ENCODE measurements around the gene ATP11C.
A peak's percentile ranks its signal among the peaks of the same experiment; 100 is the strongest.

The ATP11C gene

DNA sequence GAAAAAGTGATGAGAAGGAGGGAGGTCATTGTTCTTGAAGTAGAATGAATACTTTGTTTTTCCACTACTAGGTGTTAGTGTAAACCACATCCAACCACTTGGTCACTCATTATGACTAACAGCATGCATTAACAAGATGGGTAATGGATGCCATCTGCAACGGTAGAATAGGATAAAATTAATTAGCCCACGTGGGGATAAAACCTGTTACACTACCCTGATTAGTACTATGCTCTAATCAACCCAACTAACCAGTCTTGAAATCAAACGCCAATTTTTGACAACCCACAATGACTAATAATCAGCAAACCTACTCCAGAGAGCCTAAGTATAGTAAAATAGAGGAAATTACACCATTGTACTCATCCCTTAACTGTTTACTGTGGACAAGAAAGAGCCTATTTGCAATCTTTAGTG lies 131.4 kb downstream of the ATP11C start:
- no peak for DNase-seq

DNA sequence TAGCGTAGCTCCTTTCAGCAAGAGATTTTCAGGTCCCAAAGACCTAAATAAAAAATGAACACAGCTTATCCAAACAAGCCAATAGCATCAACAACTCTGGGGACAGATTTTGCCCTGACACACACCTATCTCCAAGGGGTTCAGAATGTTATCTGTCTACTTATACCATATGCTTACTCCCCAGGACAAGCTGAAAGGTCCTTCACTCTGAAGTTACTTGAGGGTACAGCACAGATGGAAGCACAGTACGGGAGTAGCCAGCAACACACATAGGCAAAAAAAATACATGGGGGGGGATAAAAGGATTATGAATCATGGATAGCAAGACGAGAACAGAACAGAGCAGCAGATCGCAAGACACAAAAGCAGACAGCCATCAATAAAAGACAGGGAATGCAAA lies 134.2 kb downstream of the ATP11C start:
- DNase-seq = no peak

DNA sequence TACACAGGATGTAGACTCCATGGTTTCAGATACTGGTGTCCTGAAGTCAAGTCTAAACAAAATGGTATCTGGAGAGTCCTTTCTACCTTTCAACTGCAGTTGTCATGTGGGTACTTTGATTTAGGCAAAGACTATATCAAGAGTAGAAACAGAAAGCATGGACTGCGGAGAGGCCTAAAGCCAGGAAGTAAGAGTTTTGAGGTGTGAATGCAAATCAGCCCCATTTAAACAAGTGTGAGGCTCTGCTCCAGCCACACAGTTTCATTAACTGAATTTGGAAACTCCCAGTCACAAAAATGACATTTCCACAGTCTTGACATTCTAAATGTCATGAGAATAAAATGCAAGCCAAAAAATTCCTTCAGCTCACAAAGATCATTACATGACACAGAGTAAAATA lies 137.7 kb downstream of the ATP11C start:
- DNase-seq = no peak

DNA sequence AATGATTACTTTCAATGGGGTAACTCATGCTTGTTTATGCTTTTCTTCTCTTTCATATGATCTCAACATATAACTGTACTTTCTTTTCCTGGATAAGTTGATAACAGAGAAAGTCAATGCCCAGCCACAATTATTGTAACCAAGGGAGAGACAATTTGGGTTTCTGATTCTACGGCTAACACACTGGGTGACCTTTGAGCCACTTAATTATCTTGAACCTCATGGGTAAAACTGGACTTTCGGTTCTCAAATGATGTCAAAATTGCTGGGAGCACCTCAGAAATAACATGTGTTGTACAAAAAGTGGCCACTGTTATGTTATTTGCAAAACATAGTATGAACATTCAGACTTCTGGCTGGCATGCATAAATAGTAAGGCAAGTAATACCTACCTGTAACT lies 145.3 kb downstream of the ATP11C start:
- DNase-seq = no peak

DNA sequence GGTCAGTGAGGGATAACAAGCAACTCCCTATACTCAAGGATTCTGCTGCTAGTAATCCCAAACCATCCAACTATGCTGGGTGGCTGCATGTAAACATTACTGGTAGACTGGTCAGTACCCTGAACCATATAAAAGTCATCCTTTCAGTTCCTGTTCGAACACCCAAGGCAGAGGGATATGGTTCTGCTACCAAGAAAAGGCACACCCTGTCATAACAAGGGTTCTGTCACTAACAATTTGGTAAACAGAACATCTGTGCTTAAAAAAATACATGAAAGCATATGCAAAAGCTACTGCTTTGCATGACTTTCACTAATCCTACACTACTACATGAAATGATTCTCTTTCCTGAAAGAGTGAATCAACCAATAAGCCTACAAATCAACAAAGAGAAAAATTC lies 148.0 kb downstream of the ATP11C start:
- DNase-seq = no peak

DNA sequence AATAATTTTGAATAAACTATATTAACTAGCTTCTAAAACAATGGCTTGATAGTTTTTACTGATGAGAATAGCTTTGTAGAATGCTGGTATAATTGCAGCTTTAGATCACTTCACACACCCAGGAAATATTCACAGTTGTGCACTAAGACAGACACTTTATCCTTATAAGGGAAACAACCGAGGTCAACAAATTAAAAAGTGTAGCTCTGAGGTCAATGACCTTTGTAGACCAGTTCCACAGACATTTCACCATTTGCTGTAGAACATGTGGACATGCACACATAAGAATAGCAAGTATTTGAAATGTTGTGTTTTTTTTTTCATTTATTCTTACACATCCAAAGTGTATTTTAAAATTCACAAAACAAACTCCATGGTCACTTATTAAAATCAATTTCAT lies 148.9 kb downstream of the ATP11C start:
- no peak for DNase-seq

DNA sequence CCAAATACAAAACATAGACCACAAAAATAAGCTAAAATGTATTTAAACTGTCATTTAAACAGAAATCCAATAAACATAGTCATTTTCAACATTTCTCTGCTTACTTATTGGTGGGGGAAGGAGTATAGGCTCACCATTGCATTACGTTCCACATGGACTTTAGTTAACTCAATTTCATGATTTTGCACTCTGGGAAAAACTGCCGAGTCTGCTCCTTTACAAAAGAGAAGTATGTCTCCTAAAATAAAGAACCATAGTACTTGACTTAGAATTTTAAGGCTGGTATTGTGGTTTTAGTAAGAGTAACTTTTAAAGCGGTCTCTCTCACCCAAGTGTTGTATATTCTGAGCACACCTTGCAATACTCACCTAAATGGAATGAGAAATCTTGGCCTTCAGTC lies 149.8 kb downstream of the ATP11C start:
- no peak for DNase-seq

DNA sequence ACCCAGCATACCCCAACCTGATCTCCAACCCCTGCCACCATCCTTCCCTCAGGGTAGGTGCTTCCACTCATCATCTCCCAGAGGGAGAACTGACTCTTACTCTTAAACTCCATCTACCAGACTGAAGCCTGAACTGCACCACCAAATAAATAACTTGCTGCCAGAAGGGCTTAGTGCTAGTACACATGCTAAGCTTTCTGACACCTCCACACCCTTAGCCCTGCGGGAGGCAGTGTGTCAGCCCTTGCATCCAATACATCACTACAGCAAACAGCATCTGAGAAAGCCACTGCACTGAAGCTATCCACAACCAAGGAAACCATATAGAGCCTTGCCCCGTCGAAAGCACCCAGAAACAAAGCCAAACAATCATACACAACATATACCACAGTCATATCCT lies 156.3 kb downstream of the ATP11C start:
- no peak for DNase-seq

DNA sequence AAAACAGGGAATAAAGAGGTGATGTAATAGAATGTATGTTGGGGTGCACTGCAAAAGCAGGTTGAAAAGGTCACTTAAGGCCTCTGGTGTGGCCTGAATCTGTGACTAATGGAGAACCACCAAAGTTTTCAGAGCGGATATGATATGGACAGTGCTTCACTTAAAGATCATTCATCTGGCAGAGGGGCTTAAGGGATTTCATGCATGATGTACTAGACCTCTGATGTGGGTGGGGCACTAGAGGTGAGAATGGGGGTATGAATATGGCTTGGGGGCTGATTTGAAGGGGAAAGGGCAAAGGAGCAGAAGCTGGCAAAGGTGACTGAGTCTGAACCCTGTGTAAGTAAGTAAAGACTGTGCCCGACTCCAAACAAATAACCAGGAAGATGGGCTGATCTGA lies 162.5 kb downstream of the ATP11C start:
- no peak for DNase-seq

DNA sequence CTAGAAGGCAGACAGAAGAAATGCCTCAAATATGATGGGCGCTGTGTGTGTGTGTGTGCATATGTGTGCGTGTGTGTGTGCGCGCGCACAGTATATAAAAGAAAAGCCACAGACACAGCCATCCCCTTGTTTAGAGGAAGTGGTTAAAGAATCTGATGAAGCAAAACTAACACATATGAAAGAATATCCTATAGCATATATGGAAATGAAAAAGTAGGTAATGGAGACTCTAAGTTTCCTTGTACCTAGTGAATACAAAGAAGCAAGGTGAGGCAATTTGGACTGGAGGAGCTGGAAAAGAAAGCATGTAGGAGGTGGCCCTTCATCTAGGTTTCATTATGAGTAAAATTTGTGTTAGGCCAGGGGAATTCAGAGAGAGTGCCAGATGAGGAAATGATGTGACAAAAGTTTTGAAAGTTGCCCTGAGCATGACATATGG lies 166.3 kb downstream of the ATP11C start:
- peak; percentile 28 for DNase-seq

DNA sequence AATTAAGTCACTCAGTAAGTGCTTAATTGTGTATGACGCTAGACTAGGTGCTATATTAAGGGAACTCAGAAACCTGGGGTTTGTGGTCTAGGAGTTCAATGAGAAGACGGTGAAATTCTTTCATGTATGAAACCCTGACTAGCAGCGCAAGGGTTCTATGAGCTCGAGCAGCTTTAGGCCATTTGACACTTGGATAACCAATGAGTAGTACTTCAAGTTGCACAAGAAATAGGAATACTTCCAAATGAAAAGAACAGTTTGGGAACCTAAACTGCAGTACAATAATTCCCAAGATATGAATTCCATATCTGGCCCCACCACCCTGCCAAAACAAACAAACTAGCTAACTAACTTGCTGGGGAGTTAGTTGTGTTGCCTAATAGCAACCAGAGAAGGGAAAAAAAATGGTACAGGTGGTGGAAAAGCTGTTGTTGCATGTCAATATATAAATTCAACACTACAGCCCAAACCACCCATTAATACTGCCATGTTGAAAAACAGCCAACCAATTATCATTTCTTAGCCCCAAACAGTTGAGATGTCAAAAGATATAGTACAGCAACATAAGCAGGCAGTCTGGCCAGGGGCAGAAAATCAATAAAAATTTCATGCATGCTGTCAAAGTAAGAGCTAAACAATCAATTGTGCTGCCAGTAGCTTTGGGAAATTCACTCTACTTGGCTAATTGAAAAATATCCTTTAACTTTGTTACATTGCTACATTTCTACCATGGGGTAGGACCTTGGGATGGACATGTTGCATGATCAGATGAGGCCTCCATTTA lies 170.3 kb downstream of the ATP11C start:
- no peak for DNase-seq

DNA sequence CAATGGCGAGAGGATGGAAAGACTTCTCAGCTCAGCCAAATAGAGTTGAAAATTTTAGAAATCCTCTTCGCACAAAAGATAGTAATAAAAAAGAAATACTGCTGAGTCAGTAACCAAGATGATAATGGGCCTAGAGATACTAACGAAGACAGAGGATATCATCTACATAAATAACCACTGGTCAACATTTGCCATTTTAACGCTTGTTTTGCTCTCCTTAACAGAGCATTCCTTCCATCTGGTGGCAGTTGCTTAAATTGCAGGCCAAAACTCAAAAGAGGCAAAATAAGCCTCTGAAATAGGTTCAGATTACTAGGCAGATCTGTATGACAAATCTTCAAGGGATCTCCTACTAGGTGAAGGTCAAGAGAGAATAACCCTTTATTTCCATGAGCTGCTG lies 173.2 kb downstream of the ATP11C start:
- DNase-seq = no peak

DNA sequence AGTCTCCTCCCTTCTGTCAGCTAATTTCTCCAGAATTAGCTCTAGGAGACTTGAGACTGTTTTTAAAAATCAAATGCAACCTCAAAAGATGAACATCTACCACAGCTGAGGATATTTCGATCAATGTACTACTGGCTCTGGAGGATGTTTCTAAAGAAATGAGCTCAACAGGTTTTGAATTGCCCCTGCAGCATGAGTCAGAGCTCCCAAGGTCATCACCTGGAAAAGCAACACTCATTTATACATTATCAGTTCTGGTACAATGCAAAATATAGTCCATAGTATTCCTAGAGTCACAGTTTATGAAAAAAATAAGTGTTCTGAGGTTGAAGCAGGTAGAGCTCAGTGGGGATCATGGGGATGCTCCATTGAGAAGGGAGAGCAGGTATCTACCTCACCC lies 174.0 kb downstream of the ATP11C start:
- no peak for DNase-seq

DNA sequence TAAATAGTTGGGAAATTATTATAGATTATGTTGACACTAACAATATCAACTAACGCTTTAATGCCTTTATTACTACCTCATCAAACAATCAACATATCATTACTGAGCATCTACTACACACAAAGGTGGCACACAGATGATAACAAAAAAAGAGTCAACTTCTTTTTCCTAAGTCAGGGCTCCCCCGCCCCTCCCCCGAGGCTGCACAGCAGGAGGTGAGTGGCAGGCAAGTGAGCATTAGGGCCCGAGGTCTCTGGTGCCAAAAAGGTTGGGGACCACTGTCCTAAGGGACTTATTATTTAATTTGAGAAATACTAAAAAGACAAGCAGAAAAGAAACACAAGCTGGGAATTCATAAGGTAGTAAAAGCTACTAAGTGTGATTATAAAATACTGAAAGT lies 174.6 kb downstream of the ATP11C start:
- no peak for DNase-seq

DNA sequence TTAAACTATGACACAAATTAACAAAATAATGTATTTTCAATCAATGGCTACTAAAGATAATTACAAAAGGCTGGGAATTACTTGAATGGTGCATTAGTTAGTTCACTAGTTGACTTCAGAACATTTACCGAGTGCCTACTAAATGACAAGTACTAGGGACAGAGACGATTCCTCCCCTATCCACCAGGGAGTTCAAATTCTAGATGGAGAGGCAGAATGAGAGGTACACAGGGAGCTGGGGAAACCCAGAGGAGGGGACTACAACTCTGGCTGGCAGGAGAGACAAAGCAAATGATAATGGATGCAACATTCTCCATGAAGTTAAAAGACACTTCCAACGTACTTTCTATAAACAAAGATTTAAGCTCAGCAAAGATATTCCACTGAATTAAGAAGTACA lies 181.8 kb downstream of the ATP11C start:
- DNase-seq = no peak

DNA sequence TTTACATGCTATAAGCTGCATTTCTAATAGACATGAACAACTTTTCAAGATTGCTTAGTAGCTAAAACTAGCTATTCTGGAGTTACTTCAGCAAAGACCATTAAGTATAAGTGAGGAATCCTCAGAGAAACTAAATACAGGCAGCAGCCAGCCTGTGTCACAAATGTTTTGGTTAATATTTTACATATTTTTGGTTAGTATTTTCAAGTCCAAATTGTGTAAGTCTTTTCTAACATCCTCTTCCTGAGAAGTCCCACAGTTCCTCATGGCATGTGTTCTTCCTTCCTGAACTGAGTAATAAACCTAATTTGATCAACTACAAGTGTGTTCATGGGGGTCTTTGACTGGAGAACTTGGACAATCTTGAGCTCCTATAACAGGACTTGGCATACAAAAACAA lies 182.5 kb downstream of the ATP11C start:
- no peak for DNase-seq

DNA sequence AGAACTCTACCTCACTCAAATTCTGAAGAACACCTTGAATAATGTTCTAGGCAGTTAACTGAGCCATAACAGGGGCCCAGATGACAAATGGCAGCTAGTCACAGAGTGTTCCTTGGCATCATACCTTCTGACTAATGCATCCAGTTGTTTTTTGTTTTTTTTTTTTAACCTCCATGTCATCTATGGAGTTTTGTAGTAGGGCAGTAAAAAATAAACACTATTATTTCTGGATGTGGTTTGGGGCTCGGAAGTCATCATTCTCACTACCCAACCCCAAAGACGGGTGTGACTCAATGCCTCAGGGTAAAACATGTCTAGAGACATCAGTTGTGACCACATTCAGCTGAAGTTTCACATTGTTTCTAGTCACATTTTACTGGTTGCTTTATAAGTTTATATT lies 193.7 kb downstream of the ATP11C start:
- DNase-seq = peak; percentile 43

DNA sequence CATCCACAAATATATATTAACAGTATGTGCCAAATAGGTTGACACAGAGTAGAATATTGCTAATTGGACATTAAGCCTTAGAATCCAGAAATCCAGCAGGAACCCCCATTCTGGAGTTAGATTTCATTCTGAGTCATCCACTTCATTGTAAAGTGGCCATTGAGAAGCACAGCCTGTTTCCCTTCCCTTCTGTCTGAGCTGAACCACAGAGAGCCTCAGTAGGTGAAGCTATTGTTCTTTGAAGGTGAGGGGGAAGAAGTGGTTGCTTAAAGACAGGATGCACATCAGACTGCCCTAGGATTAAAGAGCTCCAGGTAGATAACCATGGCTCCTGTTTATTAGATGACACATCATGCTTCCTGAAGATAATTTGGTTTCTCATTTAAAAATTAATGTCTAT lies 194.3 kb downstream of the ATP11C start:
- DNase-seq = peak; percentile 7

DNA sequence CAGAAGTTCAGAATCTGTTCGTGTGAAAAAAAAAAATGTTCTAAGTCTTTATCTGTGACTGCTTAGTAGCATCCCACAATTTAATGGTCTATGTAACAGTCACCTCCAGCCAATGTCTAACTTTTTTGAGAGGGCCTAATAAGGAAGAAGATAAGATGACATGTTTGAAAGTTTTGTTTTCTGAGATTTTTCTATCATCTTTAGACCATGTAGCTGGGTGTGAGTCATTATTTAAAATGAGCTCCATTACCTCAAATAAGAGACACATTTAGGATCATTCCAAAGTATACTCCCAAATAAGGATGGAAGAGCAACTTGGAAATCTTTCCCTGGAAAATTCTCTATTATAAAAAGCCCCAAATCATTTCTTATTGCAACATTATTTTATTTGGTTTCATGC lies 196.7 kb downstream of the ATP11C start:
- DNase-seq = no peak

DNA sequence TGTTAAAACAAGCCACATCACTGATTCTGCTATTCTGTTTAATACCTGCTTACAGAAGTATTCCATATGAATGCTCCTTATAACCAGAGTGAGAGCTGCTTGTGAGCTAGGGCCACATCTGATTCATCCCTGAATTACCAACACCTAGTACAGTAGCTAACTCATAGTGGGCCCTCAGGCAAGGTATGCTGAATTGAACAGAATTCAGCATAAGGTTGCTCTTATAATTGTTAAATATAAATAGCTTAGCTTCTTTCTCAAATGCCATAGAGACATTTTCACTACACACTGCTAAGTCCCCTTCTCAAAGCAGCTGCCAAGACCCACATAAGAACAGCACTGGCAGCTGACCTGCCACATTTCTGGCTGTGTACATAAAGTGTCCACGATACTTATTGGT lies 197.9 kb downstream of the ATP11C start:
- no peak for DNase-seq

DNA sequence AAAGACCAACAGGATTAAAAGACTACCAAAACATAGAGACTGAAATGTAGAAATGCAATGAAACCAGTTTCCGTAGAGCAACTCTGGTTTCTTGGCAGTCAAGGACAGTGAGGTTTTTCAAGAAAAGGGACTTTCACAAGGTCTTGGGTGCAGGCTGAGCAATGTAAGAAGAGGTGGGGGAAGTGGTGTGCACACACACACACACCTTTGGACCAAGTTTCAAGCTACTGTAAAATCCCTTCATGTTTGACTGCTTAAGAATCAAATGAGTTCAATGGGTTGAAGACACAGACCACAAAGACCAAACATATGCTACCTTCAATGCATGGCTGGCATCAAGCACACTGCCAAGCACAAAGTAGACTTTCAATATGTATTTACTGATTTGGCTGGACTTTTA lies 207.1 kb downstream of the ATP11C start:
- no peak for DNase-seq

DNA sequence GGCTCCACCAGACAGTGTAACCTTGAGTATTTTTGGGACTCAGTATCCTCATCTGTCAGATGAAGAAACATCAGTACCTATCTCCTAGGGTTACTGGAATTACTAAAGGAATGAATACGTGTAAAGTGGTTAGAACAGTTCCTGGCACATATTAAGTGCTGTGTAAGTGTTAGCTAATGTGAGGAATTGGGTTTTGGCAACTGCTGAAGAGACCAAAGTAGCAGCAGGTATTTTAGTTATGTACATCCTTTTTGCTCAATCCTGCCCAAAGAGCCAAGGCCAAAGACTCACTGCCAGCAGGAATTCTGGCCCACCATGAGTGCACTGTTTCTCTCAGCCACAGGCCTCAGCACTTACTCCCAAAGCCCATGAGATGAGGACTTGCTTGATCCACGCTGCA lies 208.2 kb downstream of the ATP11C start:
- no peak for DNase-seq

DNA sequence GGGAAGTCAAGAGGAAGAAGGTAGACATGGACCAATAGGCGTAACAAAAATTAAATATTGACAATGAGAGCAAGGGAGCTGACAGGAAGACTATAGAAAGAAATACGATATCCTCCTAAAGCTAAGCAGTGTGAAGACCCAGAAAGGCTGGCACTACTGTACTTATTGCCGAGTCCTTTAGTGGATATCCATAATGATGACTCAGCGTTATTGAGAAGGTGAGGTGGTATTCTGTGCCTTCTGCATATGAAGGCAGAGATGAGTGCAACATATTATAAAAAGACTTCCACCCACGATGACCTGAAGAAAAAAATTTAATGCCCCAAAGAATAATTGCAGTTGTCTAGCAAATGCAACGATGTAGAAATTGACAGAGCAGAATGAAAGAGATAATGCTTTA lies 211.9 kb downstream of the ATP11C start:
- no peak for DNase-seq

DNA sequence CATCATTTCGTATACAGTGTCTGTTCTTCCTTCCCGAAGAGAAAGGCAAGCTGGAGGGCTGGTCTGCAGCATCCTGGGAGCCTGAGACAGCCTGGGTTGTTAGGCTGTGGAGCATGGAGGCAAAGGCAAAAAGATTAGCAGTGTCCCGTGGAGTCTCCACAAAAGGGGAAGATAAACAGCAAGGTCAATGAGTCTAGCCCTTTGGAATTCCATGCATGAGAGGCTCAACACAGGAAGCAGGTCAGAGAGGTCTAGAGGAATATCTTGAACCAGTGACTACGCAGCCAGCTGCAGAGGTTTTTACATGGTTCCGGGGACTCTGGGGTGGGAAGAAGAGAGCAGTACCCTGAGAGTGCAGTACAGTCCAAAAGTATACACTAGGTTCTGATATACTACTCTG lies 212.7 kb downstream of the ATP11C start:
- no peak for DNase-seq

DNA sequence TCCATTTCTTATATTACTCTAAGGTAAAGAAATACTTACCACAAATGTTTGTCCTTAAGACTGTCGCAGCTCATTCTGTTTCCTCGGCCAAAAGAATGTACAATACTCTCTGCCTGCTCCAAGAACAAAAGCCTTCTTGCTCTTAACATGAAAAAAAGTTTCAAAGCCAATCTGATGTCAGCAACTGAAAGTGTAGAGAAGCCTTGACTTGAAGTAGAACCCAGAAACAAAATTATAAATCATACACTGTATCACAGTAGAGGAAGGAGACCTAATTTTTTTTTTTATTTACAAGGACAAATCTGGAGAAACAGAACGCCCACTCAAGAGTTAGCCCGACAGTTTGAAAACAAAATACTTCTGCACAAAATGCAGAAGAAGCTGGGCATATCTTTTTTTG lies 224.8 kb downstream of the ATP11C start, which contains the start of gene MCF2:
Gene MCF2, minus strand, starts transcription at position 101 of the 400 bp plus-strand sequence. CDS start 56,423 bp downstream, outside the sequence.
- DNase-seq = no peak
